22Rv1 (cell line): Measurements from ENCODE around the gene FBXO11.

Experiments
- ZFX ChIP-seq: fragments of 450-650 bp; IDR thresholded peaks from 2 replicates; pipeline ENCODE4 v1.6.1; 2017; ENCODE audit warnings: antibody characterized with exemption, borderline replicate concordance
- TF ChIP-seq, protein P1 (sequence below): fragments of 450-650 bp; IDR thresholded peaks from 2 replicates; pipeline ENCODE4 v1.5.1; 2017; ENCODE audit warnings: mild to moderate bottlenecking

DNA sequence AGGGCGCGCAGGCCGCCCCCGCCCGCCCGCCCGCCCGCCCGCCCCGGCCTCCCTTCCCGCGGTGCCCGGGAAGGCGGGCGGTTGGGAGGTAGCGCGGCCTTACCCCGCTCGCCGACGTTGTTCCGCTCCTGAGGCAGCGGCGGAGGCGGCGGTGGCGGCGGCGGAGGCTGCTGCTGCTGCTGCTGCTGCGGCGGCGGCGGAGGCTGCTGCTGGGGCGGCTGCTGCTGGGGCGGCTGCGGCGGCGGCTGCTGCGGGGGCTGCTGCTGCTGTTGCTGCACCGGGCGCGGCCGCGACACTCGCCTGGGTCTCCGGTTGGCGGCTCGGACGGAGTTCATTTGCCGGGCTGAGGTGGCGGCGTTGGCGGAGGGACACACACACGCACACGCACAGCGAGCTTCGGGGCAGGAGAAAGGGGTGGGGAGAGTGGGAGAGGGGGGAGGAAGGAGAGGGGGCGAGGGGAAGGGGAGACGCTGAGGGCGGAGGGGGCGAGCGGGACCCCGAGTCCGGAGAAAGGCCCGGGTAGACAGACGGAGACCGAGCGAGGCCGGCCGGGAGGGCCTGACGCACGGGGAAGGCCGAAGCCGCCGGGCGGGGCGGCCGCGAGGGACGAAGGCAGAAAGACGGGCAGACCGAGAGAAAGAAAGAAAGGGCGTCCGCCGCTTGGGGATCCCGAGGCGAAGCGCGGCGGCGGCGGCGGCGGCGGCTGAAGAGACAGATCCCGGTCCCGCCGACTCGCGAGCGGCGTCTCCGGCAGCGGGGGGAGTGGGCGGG lies 727 bp downstream of the FBXO11 start:
- TF ChIP-seq, protein P1, sequence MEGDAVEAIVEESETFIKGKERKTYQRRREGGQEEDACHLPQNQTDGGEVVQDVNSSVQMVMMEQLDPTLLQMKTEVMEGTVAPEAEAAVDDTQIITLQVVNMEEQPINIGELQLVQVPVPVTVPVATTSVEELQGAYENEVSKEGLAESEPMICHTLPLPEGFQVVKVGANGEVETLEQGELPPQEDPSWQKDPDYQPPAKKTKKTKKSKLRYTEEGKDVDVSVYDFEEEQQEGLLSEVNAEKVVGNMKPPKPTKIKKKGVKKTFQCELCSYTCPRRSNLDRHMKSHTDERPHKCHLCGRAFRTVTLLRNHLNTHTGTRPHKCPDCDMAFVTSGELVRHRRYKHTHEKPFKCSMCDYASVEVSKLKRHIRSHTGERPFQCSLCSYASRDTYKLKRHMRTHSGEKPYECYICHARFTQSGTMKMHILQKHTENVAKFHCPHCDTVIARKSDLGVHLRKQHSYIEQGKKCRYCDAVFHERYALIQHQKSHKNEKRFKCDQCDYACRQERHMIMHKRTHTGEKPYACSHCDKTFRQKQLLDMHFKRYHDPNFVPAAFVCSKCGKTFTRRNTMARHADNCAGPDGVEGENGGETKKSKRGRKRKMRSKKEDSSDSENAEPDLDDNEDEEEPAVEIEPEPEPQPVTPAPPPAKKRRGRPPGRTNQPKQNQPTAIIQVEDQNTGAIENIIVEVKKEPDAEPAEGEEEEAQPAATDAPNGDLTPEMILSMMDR: no peak
- TF ChIP-seq ZFX: no peak
